DMS53 treated with DMSO at 0.1 percent for 48 hours (cell line): ENCODE data around the gene ABCC12.
"Not testable (repeated sequence)": the region's sequence is repeated elsewhere in the genome, so short reads cannot be mapped to it uniquely, and the experiment has no call there.

Source experiments
- DNase-seq: peaks from one replicate; lab custom pipeline; 2025; ENCODE audit not compliant: unreplicated experiment; lab: John Stamatoyannopoulos, UW

ABCC12 gene

DNA sequence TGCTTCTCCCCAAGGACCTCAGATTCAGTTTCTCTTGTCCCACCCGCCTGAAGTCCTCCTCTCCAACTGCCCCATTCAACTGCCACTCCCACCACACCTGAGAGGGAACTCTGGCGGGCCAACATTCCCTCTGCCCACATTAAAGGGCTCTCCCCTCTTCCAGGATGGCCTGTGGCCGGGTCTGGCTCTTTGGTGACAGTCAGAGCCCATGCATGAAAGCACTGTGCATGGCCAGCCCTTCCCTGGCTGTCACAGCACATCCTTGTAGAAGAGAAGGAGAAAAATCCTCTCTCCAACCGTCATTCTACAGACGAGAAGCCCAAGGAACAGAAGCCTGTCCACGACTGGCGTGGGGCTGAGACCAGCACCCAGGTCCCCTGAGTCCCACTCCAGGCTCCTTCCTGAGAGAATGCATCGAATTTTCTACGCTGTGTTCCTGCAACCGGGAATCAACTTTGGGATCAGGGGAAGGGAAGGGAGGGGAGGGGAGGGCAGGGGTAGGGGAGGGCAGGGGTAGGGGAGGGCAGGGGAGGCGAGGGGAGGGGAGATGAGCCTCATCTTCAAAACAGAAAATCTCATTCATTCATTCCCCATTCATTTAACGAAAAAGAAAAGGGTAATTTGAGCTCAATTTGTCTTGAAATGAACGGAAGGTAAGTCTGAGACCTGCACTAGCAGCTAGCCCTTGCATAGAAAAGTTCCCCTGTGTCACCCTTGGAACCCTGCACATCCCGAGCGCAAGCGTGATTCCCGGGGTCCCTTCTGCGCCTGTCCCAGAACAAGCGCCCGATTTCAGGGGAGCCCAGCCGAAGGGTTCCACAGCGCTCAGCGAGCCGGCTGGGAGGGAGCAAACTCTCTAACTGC, at the start of gene ABCC12:
Gene ABCC12 (minus strand): TSS at position 68 of the 864 bp plus-strand sequence. CDS start 9,569 bp downstream, outside the sequence.
- no peak for DNase-seq

- DNase-seq = no peak
These were observed 49.0 kb upstream of the ABCC12 start for GRCh38 chr16:48204825-48205151.

- no peak for DNase-seq
These were observed 48.4 kb upstream of the ABCC12 start for GRCh38 chr16:48203974-48204824.

- DNase-seq = no peak
These were observed 45.9 kb upstream of the ABCC12 start for GRCh38 chr16:48201515-48202201.

GRCh38 chr16:48197294-48197693, 41.5 kb upstream of the ABCC12 start:
- peak; percentile 90 for DNase-seq

DNA sequence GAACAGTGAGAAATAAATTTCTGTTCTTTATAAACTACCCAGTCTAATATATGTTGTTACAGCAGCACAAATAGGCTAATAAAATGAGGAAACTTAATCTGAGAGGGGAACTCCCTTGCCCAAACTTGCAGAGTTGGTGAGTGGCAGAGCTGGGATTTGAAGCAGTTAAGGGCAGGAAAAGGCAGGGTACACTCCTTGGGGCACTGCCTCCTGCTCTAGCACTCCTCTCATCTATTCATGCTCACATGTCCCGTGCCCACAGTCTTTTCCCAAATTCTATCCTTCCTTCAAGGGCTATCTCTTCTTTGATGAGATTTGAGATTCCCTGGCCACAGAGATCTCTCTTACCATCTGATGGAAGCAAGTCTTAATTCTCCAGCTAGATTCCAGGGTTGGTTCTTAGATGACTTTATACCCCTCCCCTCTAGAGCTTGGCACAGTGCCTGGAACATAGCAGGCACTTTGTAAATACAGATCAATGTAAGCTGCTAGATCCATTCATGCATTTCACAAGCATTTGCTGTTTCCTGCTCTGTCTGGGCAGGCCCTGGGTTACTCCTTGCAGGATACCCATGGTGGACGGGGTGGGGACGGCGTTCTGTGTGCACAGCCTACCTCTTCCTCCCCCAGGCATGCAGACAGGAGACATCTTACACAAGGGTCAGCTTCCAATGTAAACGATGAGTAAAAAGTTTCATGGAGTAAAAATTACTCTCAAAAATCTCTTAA, 39.2 kb upstream of the ABCC12 start:
- peak; percentile 44 for DNase-seq

GRCh38 chr16:48193846-48194245, 38.1 kb upstream of the ABCC12 start:
- DNase-seq = no peak

DNA sequence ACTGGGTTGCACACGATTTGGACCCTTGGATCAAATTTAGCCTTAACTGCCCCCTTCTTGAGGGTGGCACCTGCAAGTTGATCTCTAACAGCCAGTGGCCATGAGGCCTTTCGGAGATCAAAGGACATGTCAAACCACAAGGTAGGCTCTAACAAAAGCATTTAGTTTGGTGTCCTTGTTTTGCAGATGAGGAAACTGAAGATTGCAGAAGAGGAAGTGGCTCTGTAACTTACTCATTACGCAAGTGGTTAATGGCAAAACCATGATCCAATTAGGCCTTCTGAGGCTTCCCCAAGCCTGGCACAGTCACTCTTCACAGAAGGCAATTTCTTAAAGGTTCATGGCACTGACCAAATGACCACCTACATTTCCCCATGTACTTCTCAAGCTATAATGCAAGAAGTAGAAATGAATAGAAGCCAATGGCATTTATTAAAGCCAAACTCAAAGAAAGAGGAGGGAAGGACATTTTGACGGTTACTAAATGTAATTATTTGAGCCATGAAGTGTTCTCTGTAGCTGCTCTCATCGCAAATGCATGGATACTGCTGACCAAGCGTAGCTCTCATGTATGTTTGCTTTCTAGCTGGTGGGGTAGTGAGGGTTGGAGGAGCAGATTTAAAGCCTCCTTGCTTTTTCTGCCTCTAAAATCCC, 32.8 kb upstream of the ABCC12 start:
- no peak for DNase-seq

DNA sequence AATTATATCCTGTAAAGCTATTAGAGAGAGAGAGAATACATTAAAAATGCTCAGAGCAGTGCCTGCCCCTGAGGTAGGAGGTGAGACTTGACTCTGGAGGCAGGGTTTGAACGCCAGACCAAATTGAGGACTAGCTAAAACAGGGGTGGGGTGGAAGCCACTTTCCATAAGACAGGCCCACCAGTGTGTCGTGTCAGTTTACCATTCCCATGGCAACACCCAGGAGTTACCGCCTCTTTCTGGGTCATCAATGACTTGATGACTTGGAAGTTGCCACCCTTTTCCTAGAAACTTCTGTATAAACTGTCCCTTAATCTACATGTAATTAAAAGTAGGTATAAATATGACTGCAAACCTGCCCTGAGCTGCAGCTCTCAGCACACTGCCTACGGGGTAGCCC, 32.0 kb upstream of the ABCC12 start:
- no peak for DNase-seq

DNA sequence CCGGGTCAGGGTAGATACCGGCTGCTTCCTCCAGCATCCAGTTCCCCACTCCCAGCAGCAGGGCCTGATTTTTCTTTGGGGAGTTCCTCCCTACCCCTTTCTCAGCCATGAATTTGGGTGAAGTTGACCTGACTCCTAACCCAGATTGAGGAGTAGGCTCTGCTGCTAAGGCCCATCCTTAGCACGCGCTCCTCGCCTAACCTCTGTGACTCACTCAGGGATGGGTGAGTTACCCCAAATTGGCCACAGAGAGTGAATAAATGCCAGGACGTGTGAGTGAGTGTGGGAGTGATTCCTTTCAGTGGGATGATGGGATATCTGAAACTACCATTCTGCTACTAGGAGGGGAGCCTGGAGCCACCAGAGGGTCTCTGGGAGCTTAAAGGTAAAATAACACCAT, 28.9 kb upstream of the ABCC12 start:
- no peak for DNase-seq

GRCh38 chr16:48182979-48183537, 27.3 kb upstream of the ABCC12 start:
- DNase-seq = no peak

DNA sequence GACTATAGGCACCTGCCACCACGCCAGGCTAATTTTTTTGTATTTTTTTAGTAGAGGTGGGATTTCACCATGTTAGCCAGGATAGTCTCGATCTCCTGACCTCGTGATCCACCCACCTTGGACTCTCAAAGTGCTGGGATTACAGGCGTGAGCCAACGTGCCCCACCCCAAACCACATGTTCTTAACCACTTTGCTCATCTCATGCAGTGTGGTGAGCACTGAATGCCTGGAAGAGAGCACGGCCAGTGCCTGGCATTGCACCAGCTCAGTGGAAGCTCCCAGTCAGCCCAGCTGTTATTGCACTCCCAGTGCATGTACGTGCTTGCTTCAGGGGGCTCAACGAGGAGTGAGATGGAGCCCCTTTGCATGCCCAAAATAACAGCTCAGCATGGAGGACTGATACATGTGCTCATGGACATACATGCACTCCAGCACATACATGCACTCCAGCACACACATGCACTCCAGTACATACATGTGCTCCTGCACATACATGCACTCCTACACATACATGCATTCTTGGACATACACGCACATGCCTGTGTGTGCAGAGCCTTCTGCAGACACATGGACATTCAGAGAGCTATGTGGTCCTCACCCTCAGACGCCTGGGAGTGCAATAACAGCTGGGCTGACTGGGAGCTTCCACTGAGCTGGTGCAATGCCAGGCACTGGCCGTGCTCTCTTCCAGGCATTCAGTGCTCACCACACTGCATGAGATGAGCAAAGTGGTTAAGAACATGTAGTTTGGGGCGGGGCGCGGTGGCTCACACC, 26.1 kb upstream of the ABCC12 start:
- not testable (repeated sequence) for DNase-seq

GRCh38 chr16:48180868-48181480, 25.2 kb upstream of the ABCC12 start:
- DNase-seq = no peak

DNA sequence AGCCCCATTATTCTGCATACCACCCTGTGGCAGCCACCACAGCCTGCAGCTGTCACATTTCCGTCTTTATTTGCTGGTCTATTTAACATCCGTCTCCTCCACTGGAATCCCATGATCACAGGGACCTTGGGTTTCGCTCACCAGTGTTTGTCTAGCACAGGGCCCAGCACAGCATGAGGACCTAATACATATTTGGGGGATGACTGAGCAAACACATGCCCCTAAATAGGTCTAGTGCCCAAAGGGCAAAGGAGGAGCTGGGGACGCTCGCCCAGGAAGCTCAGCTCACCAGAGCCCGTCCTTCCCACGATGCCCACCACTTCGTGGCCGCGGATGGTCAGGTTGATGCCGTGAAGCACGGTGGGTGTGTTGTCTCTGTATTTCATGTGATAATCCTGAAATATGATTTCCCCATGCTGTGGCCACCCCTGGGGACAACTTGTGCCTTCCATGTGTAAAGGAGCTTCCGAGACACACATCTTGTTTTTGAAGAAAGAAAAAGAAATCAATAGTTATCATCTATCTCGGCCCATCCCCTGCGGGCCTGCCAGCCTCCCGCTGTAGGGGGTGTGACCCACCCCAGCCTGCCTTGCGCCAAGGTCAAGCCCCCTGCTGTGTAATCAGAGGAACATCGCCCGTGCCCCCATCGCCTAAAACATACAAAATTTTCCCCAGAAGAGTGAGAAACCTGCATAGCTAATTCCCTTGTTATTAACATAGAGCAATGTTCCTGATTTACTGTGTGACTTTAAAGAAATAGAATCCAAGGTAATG, 21.0 kb upstream of the ABCC12 start:
- no peak for DNase-seq

DNA sequence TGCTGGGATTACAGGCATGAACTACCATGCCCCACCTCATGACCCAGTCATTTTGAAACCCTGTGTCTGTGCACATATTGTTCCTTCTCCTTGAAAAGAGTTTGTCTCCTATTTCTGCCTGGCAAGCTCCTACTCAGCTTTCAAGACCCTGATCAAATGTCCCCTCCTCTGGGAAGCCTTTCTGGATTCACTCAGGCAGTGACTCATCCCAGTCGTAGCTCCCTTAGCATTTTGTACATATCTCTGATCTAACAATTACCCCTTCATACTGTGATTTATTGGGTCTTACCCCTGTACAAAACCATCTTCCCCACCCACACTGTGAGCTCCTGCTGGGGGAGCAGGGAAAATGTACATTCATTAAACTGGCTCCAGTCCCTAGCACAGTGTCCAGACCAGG, 18.1 kb upstream of the ABCC12 start:
- no peak for DNase-seq

- no peak for DNase-seq
These were observed 16.9 kb upstream of the ABCC12 start for GRCh38 chr16:48172682-48173081.

GRCh38 chr16:48169896-48170295, 14.1 kb upstream of the ABCC12 start:
- DNase-seq = no peak

- DNase-seq = no peak
These were observed 12.3 kb upstream of the ABCC12 start for GRCh38 chr16:48168075-48168474.
